Stimulated activated CD8-positive, alpha-beta memory T cell treated with anti-CD3 and anti-CD28 coated beads, Interleukin-15, amount 100 ng/mL, for 48 hours (primary cell): Measurements from ENCODE around the gene BSND.

ENCODE experiments used
- DNase-seq, 2 donors: peaks; one replicate each; pipeline ENCODE4 v3.0.0-alpha.2; 2020; ENCODE audit warnings: low read depth in 2 of 2

Gene BSND

GRCh38 chr1:54975356-54976108 is 23.2 kb upstream of the BSND start:
- DNase-seq, result no peak

GRCh38 chr1:54976747-54977146 is 22.0 kb upstream of the BSND start:
- no peak for DNase-seq

- no peak for DNase-seq
Observed at GRCh38 chr1:54977533-54978297, 21.0 kb upstream of the BSND start.

GRCh38 chr1:54978528-54979326 is 20.0 kb upstream of the BSND start:
- DNase-seq, result no peak

GRCh38 chr1:54979327-54979891 is 19.3 kb upstream of the BSND start:
- DNase-seq, result no peak

- no peak for DNase-seq
Observed at GRCh38 chr1:54980046-54980527, 18.6 kb upstream of the BSND start.

- DNase-seq, result no peak
Observed at GRCh38 chr1:54980528-54981241, 18.0 kb upstream of the BSND start, which contains the start of gene TMEM61. Gene TMEM61 (plus strand): TSS chr1:54980628. CDS start chr1:54981066, 438 bp downstream.

- no peak for DNase-seq
Observed at GRCh38 chr1:54981466-54981865, 17.3 kb upstream of the BSND start.

- DNase-seq, result no peak
Observed at GRCh38 chr1:54982739-54983138, 16.0 kb upstream of the BSND start.

- no peak for DNase-seq
Observed at GRCh38 chr1:54984131-54984842, 14.4 kb upstream of the BSND start.

GRCh38 chr1:54985556-54985955 is 13.2 kb upstream of the BSND start:
- no peak for DNase-seq

- no peak for DNase-seq
Observed at GRCh38 chr1:54986025-54986424, 12.7 kb upstream of the BSND start.

GRCh38 chr1:54986533-54986932 is 12.2 kb upstream of the BSND start:
- DNase-seq, result no peak

- no peak for DNase-seq
Observed at GRCh38 chr1:54987427-54987826, 11.3 kb upstream of the BSND start.

GRCh38 chr1:54987919-54988705 is 10.6 kb upstream of the BSND start:
- no peak for DNase-seq

- no peak for DNase-seq
Observed at GRCh38 chr1:54988975-54989374, 9.8 kb upstream of the BSND start.

- no peak for DNase-seq
Observed at GRCh38 chr1:54989473-54989872, 9.3 kb upstream of the BSND start.

- no peak for DNase-seq
Observed at GRCh38 chr1:54989968-54990810, 8.5 kb upstream of the BSND start.

- no peak for DNase-seq
Observed at GRCh38 chr1:54990916-54991315, 7.8 kb upstream of the BSND start.
